H1 (cell line): Measurements from ENCODE around the gene NT5DC1.

Source experiments
- CREB1 ChIP-seq: IDR thresholded peaks from 2 replicates; pipeline ENCODE4 v1.6.1; 2012; ENCODE audit warnings: inconsistent platforms
- CTCF ChIP-seq, 3 experiments: IDR thresholded peaks; 1 replicate in 2 of 3; 2 replicates in 1 of 3; pipeline versions ENCODE4 v1.5.1 to v1.6.1; 2011; ENCODE audit warnings: low read length in 3 of 3, mild to moderate bottlenecking in 3 of 3, inconsistent platforms in 2 of 3, low read depth in 1 of 3, moderate library complexity in 1 of 3; ENCODE audit not compliant: insufficient read depth in 1 of 3; ENCODE audit errors: control extremely low read depth in 1 of 3
- POLR2A ChIP-seq, 2 experiments: IDR thresholded peaks; 1 replicate in 1 of 2; 2 replicates in 1 of 2; pipeline ENCODE4 v1.6.1; 2011; ENCODE audit warnings: low read depth in 2 of 2, low read length in 2 of 2, mild to moderate bottlenecking in 2 of 2; ENCODE audit errors: control extremely low read depth in 1 of 2
- POLR2AphosphoS5 ChIP-seq: IDR thresholded peaks from 2 replicates; pipeline ENCODE4 v1.6.1; 2011; ENCODE audit warnings: low read depth, low read length

- no peak for TF ChIP-seq CTCF (IDR thresholded peaks at IDR 0.05; ENCODE audit: control extremely low read depth in 1 of 3, insufficient read depth in 1 of 3, low read depth in 1 of 3, low read length in 3 of 3)
- TF ChIP-seq POLR2A (IDR thresholded peaks at IDR 0.05; ENCODE audit: control extremely low read depth in 1 of 2, low read depth in 2 of 2, low read length in 2 of 2) = no peak
- no peak for TF ChIP-seq POLR2AphosphoS5
- TF ChIP-seq CREB1 = no peak
Measured at GRCh38 chr6:116280933-116281316, 180.3 kb downstream of the NT5DC1 start.
